HG02840 (cell line): ENCODE data around the gene CUX1.
"Not testable (repeated sequence)": the region's sequence is repeated elsewhere in the genome, so short reads cannot be mapped to it uniquely, and the experiment has no call there.

Source experiments
- ATAC-seq: cut with Tn5 transposase; IDR thresholded peaks from one replicate; pipeline ENCODE4 v1.9.1; 2021; ENCODE audit warnings: mild to moderate bottlenecking, moderate library complexity, moderate number of reproducible peaks; ENCODE audit not compliant: unreplicated experiment, low FRiP score

CUX1 gene

GRCh38 chr7:102050864-102051460, 233.5 kb downstream of the CUX1 start:
- no peak for ATAC-seq

GRCh38 chr7:102051736-102052135, 234.3 kb downstream of the CUX1 start:
- ATAC-seq, result not testable (repeated sequence)

- ATAC-seq, result no peak
Observed at GRCh38 chr7:102054158-102054557, 236.7 kb downstream of the CUX1 start.

GRCh38 chr7:102055181-102055976, 238.0 kb downstream of the CUX1 start:
- no peak for ATAC-seq

GRCh38 chr7:102059524-102059923, 242.1 kb downstream of the CUX1 start:
- ATAC-seq, result no peak

- ATAC-seq, result no peak
Observed at GRCh38 chr7:102061354-102061945, 244.0 kb downstream of the CUX1 start.

GRCh38 chr7:102061981-102062390, 244.6 kb downstream of the CUX1 start:
- ATAC-seq, result no peak

GRCh38 chr7:102063690-102064180, 246.3 kb downstream of the CUX1 start:
- ATAC-seq, result no peak

GRCh38 chr7:102064361-102065025, 247.1 kb downstream of the CUX1 start:
- no peak for ATAC-seq

GRCh38 chr7:102065226-102065625, 247.8 kb downstream of the CUX1 start:
- no peak for ATAC-seq

- ATAC-seq, result no peak
Observed at GRCh38 chr7:102066476-102066875, 249.1 kb downstream of the CUX1 start.

- ATAC-seq, result no peak
Observed at GRCh38 chr7:102068846-102069245, 251.4 kb downstream of the CUX1 start.

GRCh38 chr7:102069931-102070629, 252.7 kb downstream of the CUX1 start:
- ATAC-seq, result no peak

GRCh38 chr7:102072003-102072402, 254.6 kb downstream of the CUX1 start:
- ATAC-seq, result no peak

- ATAC-seq, result no peak
Observed at GRCh38 chr7:102072636-102073209, 255.3 kb downstream of the CUX1 start.

GRCh38 chr7:102073931-102074880, 256.8 kb downstream of the CUX1 start:
- ATAC-seq, result no peak

- no peak for ATAC-seq
Observed at GRCh38 chr7:102075126-102075525, 257.7 kb downstream of the CUX1 start.

GRCh38 chr7:102075553-102076135, 258.2 kb downstream of the CUX1 start:
- no peak for ATAC-seq

- ATAC-seq, result no peak
Observed at GRCh38 chr7:102077081-102077480, 259.7 kb downstream of the CUX1 start.
